Measurements from ENCODE around the gene DNASE1.
"Not testable (repeated sequence)": the region's sequence is repeated elsewhere in the genome, so short reads cannot be mapped to it uniquely, and the experiment has no call there.

Gene DNASE1, protein sequence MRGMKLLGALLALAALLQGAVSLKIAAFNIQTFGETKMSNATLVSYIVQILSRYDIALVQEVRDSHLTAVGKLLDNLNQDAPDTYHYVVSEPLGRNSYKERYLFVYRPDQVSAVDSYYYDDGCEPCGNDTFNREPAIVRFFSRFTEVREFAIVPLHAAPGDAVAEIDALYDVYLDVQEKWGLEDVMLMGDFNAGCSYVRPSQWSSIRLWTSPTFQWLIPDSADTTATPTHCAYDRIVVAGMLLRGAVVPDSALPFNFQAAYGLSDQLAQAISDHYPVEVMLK

DNA sequence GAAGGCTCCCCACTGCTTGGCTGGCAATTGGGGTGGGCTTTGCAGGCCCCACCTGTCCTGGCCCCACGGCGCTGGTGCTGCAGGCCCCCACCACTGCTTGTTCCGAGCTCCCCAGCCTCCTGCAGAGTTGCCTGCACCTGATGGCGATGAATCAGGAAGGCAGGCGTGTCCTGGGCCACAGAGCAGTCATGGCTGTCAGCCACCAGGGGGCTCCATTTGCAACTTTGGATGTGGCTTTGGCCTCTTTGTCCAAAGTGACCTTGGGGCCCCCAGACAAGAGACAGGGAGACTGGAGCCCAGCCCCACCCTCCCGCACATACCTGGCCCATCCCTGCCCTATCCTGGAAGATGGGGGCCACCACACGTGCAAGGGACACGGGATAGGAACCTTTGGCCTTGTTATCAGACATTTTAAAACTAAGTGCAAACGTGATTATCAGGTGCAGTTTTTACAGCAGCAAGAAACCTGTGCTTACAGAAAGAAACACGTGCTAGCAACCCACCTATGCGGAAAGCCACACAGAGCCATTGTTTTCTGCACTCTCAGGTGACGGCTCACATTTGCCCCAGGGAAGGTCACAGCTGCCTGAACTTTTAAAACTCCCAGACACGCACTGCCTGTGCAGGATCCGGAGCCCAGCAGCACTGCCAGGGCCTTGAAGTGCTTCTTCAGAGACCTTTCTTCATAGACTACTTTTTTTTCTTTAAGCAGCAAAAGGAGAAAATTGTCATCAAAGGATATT lies at the start of gene DNASE1:
DNASE1 (plus strand) TSS at position 443 of the 743 bp plus-strand sequence. CDS start 683 bp downstream, outside the sequence.
- DNase-seq (ENCODE audit: low read depth in 2 of 2) = peak; percentile 30 to 31

DNA sequence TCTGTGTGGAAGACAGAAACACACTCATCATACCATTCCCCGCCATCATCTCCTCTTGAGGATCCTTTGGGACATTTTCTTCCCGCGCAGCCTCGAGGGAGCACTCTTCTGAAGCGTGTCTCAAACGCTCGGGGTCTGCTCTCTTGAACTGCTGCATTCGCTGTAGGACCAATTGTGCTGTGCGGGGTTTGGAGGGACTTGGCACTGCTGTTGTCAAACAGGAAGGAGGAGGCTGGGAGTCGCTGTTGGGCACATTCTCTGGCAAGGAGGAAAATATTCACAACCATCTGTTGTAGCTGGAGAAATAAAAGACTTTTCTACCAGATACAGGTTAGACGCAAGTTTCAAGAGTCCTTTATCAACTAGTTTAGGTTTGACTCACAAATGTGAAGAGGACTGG lies 48.0 kb upstream of the DNASE1 start:
- no peak for DNase-seq (ENCODE audit: low read depth in 2 of 2)

GRCh38 chr16:3607161-3607560 lies 47.3 kb upstream of the DNASE1 start:
- no peak for DNase-seq (ENCODE audit: low read depth in 2 of 2)

GRCh38 chr16:3607634-3608033 lies 46.9 kb upstream of the DNASE1 start:
- DNase-seq (ENCODE audit: low read depth in 2 of 2) = no peak

DNA sequence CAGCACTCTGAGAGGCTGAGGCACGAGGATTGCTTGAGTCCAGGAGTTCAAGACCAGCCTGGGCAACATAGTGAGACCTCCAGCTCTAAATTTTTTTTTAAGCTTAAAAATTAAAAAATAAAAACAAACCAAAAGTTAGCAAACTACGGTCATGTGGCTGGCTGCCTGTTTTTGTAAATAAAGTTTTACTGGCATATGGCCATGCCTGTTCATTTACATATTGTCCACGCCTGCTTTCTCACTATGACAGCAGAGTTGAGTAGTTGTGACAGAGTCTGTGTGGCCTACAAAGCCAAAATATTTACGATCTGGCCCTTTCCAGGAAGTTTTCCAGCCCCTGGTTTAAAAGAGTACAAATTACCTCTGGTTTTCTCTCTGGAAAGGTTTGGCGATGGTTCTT lies 46.4 kb upstream of the DNASE1 start:
- DNase-seq (ENCODE audit: low read depth in 2 of 2) = no peak

DNA sequence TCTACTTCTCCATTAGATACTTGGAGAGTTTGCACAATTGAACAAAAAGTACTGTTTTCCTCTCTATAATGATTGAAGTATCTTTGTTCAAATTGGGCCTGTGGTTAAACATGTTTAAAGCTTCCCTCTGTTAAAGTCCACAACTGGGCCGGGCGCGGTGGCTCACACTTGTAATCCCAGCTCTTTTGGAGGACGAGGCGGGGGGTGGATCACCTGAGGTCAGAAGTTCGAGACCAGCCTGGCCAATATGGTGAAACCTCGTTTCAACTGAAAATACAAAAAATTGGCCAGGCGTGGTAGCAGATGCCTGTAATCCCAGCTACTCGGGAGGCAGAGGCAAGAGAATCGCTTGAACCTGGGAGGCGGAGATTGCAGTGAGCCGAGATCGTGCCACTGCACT lies 45.5 kb upstream of the DNASE1 start:
- not testable (repeated sequence) for DNase-seq (ENCODE audit: low read depth in 2 of 2)

DNA sequence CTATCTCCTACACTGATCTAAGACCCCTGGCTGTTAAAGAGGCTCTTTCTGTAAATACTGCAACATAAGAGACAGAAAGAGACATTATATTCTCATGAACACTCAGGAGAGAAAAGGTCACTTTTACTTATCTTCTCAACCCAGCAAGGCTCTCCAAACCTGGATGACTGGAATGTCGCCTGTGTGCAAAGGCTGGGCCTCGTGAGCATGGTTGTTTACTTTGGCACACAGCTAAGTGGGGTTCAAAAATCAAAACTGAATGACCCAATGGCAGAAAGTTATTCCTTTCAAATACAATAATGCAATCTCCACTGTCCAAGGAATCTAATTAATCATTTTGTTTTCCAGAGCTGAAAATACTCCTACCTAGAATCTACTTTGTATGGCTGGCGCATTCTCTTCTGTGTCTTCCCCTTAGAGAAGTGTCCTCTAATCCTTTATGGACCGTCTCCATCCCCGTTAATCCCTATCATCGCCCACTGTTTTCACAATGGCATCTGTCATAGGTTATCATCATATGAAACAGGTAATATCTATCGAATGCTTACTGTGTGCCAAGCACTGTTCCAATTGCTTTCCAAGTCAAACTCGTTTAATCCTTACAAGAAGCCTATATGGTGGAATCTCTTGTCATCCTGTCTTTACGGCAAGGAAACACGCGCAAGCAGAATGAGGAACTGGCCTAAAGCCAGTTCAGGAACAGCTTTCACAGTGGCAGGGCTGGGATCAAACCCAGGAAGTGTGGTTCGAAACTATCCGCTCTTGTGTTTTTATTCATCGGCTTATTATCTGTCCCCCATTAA lies 44.4 kb upstream of the DNASE1 start:
- no peak for DNase-seq (ENCODE audit: low read depth in 2 of 2)

GRCh38 chr16:3610698-3611145 lies 43.8 kb upstream of the DNASE1 start:
- DNase-seq (ENCODE audit: low read depth in 2 of 2) = no peak

DNA sequence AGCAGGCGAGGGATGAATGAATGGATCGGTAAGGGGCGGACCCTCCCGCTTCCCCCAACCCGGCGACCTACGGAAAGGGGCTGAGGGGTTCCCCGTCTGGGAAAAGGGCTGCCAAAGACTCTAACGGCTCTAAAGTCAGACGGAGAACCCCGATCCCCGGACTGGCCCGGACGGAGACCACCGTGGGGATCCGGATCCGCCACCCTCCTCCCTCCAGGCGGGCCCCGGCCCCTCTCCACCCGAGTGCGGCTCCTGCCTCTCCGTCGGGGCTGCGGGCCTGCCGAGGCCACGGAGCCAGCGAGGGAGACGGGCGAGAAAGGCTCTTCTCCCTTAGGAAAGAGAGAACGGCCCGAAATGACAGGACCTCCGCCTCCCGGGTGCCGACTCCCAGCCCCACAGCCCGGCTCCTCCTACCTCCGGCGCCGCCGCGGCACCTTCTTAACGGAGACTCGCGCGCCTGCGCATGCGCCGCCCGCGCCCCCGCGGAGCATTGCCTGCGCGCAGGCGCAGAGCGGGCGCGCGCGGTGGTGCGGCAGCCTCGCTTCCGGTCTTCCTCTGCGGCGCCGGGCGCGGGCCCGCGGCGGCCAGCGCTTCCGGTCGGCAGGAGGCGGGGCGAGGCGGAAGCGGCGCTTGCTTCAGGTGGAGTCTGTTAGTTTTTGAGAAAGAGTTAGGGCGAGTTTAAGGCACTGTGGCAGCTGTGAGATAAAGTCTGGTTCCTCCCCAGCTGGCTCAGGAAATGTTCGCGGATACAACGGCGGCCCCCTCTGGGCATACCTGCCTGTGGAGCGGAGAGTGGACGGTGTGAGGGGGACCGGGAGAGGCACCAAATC lies 43.1 kb upstream of the DNASE1 start, which contains the start of gene SLX4:
SLX4 (minus strand) TSS at position 461 of the 830 bp plus-strand sequence. CDS start 2,642 bp downstream, outside the sequence.
- peak; percentile 84 to 86 for DNase-seq (ENCODE audit: low read depth in 2 of 2)

- DNase-seq (ENCODE audit: low read depth in 2 of 2) = no peak
Measured at GRCh38 chr16:3612510-3613466, 41.7 kb upstream of the DNASE1 start.

DNA sequence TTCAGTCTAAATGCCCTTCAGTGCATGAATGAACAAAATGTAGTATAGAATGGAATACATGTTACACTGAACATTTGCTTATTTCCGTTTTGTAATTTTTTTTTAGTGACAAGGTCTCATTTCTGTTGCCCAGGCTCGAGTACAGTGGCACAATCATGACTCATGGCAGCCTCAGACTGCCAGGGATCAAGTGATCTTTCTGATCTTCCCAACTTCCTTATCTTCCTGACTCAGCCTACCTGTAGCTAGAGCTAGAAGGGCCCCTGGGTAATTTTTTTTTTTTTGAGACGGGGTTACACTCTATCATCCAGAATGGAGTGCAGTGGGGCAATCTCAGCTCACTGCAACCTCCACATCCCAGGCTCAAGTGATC lies 35.7 kb upstream of the DNASE1 start:
- no peak for DNase-seq (ENCODE audit: low read depth in 2 of 2)

GRCh38 chr16:3623642-3624041 lies 30.8 kb upstream of the DNASE1 start:
- DNase-seq (ENCODE audit: low read depth in 2 of 2) = no peak

GRCh38 chr16:3625331-3625730 lies 29.2 kb upstream of the DNASE1 start:
- no peak for DNase-seq (ENCODE audit: low read depth in 2 of 2)

DNA sequence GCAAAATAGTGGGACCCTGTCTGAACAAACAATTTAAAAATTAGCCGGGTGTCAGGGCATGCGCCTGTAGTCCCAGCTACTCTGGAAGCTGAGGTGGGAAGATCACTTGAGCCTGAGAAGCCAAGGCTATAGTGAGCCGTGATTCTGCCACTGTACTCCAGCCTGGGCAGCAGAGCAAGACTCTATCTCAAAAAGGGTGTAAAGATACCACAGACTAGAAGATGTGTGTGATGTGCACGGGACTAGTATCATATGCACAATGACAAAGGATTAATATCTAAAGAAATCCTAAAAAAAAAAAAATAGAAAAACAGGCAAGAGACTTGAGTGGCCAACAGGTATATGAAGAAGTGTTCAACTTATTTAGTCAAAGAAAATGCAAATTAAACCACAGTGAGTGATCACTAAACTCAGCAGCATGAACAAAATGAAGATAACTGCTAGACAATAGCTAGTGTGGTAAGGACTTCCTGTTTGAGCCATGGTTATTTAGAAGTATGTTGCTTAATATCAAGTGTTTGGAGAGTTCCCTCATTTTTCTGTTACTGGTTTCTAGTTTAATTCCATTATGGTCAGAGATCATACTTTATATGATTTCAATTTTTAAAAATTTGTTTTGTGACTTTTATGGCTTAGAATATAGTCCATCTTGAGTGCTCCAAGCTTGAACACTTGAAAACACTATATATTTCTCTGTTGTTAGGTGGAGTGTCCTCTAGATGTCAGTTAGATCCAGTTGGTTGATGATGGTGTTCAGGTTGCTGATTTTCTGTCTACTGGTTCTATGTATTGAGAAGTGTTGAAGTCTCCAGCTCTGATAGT lies 28.4 kb upstream of the DNASE1 start:
- no peak for DNase-seq (ENCODE audit: low read depth in 2 of 2)

DNA sequence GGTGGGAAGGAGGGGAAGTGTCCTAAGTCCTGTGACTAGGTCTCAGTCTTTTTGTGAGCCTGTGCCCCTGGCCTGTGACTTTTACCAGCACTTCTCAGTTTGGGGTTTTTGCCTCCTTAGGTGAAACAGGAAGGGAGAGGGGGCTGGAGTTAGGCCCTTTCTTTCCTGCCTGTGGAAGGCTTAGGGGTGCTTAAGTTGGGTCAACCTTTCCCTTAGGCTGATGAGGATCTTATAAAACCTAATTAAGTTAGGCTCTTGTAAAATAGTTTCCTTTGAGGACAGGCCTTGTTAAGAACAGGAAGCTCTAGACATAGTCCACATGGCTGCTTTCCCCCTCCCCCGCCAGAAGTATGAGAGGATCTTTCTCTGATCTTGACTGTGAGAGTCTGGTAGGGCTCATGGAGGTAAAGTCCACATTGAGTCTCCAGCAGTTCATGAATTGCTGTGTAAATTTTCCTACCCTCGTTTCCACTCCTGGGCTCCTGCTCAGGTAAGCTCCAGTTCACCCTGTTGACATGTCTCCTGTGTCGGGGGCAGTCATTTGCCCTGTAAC lies 17.0 kb upstream of the DNASE1 start:
- peak in 1 of 2 donors; percentile 12 for DNase-seq (ENCODE audit: low read depth in 2 of 2)

- DNase-seq (ENCODE audit: low read depth in 2 of 2) = no peak
Measured at GRCh38 chr16:3638916-3639644, 15.4 kb upstream of the DNASE1 start.

- DNase-seq (ENCODE audit: low read depth in 2 of 2) = no peak
Measured at GRCh38 chr16:3640207-3640606, 14.3 kb upstream of the DNASE1 start.
